NT2/D1 (cell line): ENCODE measurements around the gene PHLPP1.

ENCODE experiments used
- SUZ12 ChIP-seq: IDR thresholded peaks from 2 replicates; pipeline ENCODE4 v1.6.1; 2011; ENCODE audit not compliant: insufficient read length, insufficient read depth; ENCODE audit errors: extremely low read depth
- ZNF274 ChIP-seq: IDR thresholded peaks from 2 replicates; pipeline ENCODE4 v1.6.1; 2011; ENCODE audit warnings: mild to moderate bottlenecking, low read depth, low read length

- TF ChIP-seq SUZ12: no peak
- TF ChIP-seq ZNF274: no peak
These were observed 220.7 kb downstream of the PHLPP1 start for GRCh38 chr18:62935994-62936393.
